ENCODE data around the gene ZNF423. TPM values are rescaled to one million over a fixed set of nuclear protein-coding genes. Genes with fewer than 3 reads are reported as not detected.

Gene ZNF423
- total and polyA plus RNA-seq, 9 of the 15 experiments (the other 6 are each of a cell fraction or from before 2014, with no cell fraction given) = not detected

- TF ChIP-seq, protein P1, sequence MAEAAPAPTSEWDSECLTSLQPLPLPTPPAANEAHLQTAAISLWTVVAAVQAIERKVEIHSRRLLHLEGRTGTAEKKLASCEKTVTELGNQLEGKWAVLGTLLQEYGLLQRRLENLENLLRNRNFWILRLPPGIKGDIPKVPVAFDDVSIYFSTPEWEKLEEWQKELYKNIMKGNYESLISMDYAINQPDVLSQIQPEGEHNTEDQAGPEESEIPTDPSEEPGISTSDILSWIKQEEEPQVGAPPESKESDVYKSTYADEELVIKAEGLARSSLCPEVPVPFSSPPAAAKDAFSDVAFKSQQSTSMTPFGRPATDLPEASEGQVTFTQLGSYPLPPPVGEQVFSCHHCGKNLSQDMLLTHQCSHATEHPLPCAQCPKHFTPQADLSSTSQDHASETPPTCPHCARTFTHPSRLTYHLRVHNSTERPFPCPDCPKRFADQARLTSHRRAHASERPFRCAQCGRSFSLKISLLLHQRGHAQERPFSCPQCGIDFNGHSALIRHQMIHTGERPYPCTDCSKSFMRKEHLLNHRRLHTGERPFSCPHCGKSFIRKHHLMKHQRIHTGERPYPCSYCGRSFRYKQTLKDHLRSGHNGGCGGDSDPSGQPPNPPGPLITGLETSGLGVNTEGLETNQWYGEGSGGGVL (CRISPR knock-in tag; IDR thresholded peaks at IDR 0.05) = no peak
- no peak for TF ChIP-seq ARID1B (IDR thresholded peaks at IDR 0.05)
- TF ChIP-seq ZNF41 (CRISPR knock-in tag; conservative IDR thresholded peaks at IDR 0.05) = no peak
- TF ChIP-seq HMGN3 (IDR thresholded peaks at IDR 0.05; ENCODE audit: borderline replicate concordance, extremely low read depth, insufficient read length, low read depth, low read length) = no peak
These were observed 255.4 kb downstream of the ZNF423 start (continued) for GRCh38 chr16:49600536-49600935.

DNA sequence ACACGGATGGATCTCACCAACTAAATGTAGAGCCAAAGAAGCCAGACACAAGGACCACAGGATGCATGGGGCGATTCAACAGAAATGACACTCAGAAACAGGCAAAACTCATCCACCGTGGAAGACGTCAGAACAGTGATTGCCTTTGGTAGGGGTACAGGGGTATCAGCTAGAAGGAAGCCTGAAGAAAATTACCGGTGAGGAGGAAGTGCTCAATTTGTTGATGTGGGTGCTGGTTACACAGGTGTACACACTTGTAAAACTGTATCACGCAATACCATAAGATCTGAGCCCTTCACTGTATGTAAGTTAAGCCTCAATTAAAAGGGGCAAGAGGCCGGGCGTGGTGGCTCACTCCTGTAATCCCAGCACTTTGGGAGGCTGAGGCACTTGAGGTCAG is 256.2 kb downstream of the ZNF423 start:
- POLR2A ChIA-PET = no interaction called here
- Histone ChIP-seq H3K27ac (ENCODE audit: extremely low read depth, low read depth, low read length) (no peak overlapping the region), H3K4me3 (no peak overlapping the region), H3K27me3 (ENCODE audit: control insufficient read depth in 2 of 2, insufficient read depth in 2 of 2, low read length in 2 of 2) (peaks cover 46 to 79% of the 10 kb centered on the region in 2 experiments), H3K9ac (ENCODE audit: insufficient read depth in 1 of 2, low read depth in 2 of 2, low read length in 2 of 2) (no peak overlapping the region), H3K4me2 (ENCODE audit: insufficient read depth, low read length) (no peak overlapping the region), H3K4me1 (replicated peaks in 1 of 2; ENCODE audit: control insufficient read depth in 2 of 2, insufficient read depth in 2 of 2, low read length in 2 of 2) (no peaks in the 10 kb centered on the region), H3K9me3 (replicated peaks; ENCODE audit: control insufficient read depth, insufficient read depth, low read depth, low read length) (no peaks in the 10 kb centered on the region), H3K79me2 (ENCODE audit: control insufficient read depth, insufficient read depth, low read length) (no peaks in the 10 kb centered on the region), H3K36me3 (ENCODE audit: control insufficient read depth, insufficient read depth, low read length) (no peaks in the 10 kb centered on the region), H2AFZ (ENCODE audit: low read depth, low read length) (no peak overlapping the region), H4K20me1 (replicated peaks; ENCODE audit: control insufficient read depth, insufficient read depth, low read length) (peaks cover 4% of the 10 kb centered on the region; the same call in 1 of the 2 replicates), H3K9me1 (ENCODE audit: control insufficient read depth, insufficient read depth, low read length) (no peaks in the 10 kb centered on the region)
- ATAC-seq (no peak), DNase-seq (ENCODE audit: extremely low read depth in 1 of 4, low spot score in 3 of 4) (no peak), FAIRE-seq (no peak)
- intact Hi-C loops (cut with micrococcal nuclease) (no loop called here), in situ Hi-C loops (cut with MboI) (no loop called here)
- WGBS (ENCODE audit: insufficient coverage, low coverage, missing lambda C conversion rate) = 1% methylated on average over 8 of the region's 8 CpGs
- CTCF ChIA-PET (ENCODE audit: low intra/inter-chr PET ratio) = no interaction called here
- TF ChIP-seq E2F4 (CRISPR knock-in tag; IDR thresholded peaks at IDR 0.05; ENCODE audit: low read depth) = no peak
- no peak for TF ChIP-seq SLC30A9 (CRISPR knock-in tag; IDR thresholded peaks at IDR 0.05)
- no peak for TF ChIP-seq POLR2A (conservative IDR thresholded peaks at IDR 0.05)
- BruUV-seq (replicated peaks) = no TSS peak
